Measurements from ENCODE around the gene CHCHD3. TPM values are rescaled to one million over a fixed set of nuclear protein-coding genes. Genes with fewer than 3 reads are reported as not detected.

The CHCHD3 gene
- total RNA-seq, 1 donor = 104 TPM

DNA sequence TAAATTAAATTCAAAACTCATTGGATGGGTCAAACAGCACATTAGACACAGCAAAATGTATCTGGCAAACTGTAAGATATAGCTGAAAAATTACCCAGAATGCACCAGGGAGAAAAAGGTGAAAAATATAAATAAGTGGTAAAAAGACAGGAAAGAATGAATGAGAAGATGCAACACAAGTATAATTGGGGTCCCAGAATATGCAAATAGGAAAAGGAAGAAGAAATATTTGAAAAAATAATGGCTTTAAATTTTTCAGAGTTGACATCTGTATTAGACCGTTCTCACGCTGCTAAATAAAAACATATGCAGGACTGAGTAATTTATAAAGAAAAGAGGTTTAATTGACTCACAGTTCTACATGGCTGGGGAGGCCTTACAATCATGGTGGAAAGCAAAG, 337.9 kb downstream of the CHCHD3 start:
- no peak overlapping the region for H3K4me3 ChIP-seq (ENCODE audit: low read depth, low read length)
- DNase-seq (ENCODE audit: low read depth) = peak; percentile 8
- TF ChIP-seq CTCF (IDR thresholded peaks at IDR 0.05; ENCODE audit: insufficient read depth, low read depth, low read length) = no peak

GRCh38 chr7:132742189-132742612, 339.7 kb downstream of the CHCHD3 start:
- peak; percentile 30 for DNase-seq (ENCODE audit: low read depth)
- no peak overlapping the region for H3K4me3 ChIP-seq (ENCODE audit: low read depth, low read length)
- TF ChIP-seq CTCF (IDR thresholded peaks at IDR 0.05; ENCODE audit: insufficient read depth, low read depth, low read length) = no peak

DNA sequence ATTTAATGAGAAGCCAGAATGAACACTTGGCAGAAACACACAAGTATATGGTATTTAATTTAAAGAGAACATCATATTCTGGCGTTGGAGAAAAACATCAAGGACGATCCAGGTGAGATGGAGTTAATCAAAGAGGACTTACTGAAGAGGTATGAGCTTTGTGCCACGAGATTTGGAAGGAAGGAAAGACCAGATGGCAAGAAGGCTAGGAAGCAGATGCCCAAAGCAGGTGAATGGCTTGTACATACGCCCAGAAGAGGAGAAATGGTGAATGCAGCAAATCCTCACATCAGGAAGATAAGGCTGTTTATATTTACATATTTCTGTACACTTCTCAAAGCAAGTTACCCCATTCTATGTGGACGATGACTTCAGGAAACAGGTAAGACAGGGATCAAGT, 341.7 kb downstream of the CHCHD3 start:
- DNase-seq (ENCODE audit: low read depth) = no peak
- TF ChIP-seq CTCF (IDR thresholded peaks at IDR 0.05; ENCODE audit: insufficient read depth, low read depth, low read length) = no peak
- no peak overlapping the region for H3K4me3 ChIP-seq (ENCODE audit: low read depth, low read length)

- DNase-seq (ENCODE audit: low read depth) = peak; percentile 73
- H3K4me3 ChIP-seq (ENCODE audit: low read depth, low read length) = no peak overlapping the region
- TF ChIP-seq CTCF (IDR thresholded peaks at IDR 0.05; ENCODE audit: insufficient read depth, low read depth, low read length) = no peak
These were observed 342.5 kb downstream of the CHCHD3 start for GRCh38 chr7:132739271-132739955.

DNA sequence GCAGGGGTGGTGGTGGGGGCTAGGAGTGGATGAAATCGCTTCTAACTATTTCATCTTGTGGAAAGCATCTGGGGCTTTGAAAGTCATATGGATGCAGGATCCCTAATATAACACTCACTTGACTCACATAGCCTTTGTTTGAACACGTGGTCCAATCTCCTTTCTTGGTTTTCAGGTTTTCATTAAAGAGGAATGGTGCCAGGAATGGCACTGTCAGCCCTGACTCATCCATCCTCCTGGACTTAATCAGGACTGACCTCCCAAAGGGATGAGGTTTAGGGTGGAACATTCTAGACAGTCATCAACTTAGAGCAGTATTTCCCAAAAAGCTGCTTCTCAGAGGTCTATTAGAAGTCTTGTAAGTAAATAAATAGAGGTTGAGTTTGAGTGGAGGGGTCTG, 343.6 kb downstream of the CHCHD3 start:
- DNase-seq (ENCODE audit: low read depth) = peak; percentile 38
- no peak for TF ChIP-seq CTCF (IDR thresholded peaks at IDR 0.05; ENCODE audit: insufficient read depth, low read depth, low read length)
- no peak overlapping the region for H3K4me3 ChIP-seq (ENCODE audit: low read depth, low read length)

DNA sequence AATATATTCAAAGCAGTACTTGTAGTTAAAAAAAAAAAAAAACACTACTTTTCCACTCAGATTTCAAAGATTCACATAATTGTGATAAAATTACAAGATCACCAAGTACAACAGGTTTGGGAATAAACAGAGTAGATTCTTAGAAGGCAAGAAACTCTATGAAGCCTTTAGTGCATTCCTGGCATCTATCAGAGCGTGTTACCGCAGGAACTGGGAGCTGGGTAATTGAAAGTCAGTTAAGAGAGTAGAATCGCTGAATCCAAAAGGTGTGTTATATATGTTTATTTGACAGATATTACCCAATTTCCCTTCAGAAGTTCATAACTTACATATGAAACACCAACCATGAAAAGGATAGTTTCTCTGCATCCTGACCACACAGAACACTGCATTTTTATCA, 346.4 kb downstream of the CHCHD3 start:
- no peak for TF ChIP-seq CTCF (IDR thresholded peaks at IDR 0.05; ENCODE audit: insufficient read depth, low read depth, low read length)
- DNase-seq (ENCODE audit: low read depth) = no peak
- H3K4me3 ChIP-seq (ENCODE audit: low read depth, low read length) = no peak overlapping the region

Small RNA genes lying within 50 kb of the gene (small RNA-seq; reads per million reads assigned to genes)
- gene RF00218 (not detected), gene RNU6-92P (not detected)

Other genes starting within 250 kb of the CHCHD3 start
- gene EXOC4, start 171.0 kb upstream of the CHCHD3 start, total RNA-seq = 89.9 and 106 TPM in 2 replicates

Data from fibroblast of villous mesenchyme (primary cell).